ENCODE data around the gene UBE4B.

Gene UBE4B

DNA sequence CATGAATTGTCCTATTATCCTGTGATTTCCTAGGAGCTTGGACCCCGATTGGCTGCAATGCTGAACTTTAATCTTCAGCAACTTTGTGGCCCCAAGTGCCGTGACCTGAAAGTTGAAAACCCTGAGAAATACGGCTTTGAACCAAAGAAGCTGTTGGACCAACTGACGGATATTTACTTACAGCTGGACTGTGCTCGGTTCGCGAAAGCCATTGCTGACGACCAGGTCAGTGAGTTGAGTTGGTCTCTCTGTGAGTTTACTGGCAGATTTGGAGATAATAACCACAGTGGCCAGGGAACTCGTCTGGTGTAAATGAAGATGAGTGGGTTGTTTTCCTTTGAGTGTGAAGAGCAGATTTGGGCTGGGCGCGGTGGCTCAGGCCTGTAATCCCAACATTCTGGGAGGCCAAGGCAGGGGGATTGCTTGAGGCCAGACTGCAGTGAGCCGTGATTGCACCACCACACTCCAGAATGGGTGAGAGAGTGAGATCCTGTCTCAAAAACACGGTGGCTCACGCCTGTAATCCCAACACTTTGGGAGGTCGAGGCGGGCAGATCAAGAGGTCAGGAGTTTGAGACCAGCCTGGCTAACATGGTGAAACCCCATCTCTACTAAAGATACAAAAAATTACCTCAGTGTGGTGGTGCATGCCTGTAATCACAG, 138.5 kb downstream of the UBE4B start:
- peaks cover 33% of the 10 kb centered on the region for H3K4me1 ChIP-seq (ENCODE audit: low read length)
- DNase-seq: no peak
- H3K27me3 ChIP-seq (replicated peaks; ENCODE audit: insufficient read depth, low read length): no peaks in the 10 kb centered on the region
- H3K9me3 ChIP-seq (replicated peaks; ENCODE audit: insufficient read depth, low read length): no peaks in the 10 kb centered on the region
- 0 out of 2 replicates have a peak, but pooled peaks cover 13% of the 10 kb centered on the region for H3K36me3 ChIP-seq (replicated peaks; ENCODE audit: insufficient read depth, low read length)
- H4K20me1 ChIP-seq (ENCODE audit: insufficient read depth, low read length): no peaks in the 10 kb centered on the region
- no peak for TF ChIP-seq EZH2 (optimal IDR thresholded peaks at IDR 0.05; ENCODE audit: low read depth, low read length)
- TF ChIP-seq EZH2phosphoT487 (IDR thresholded peaks at IDR 0.05; ENCODE audit: low read length): no peak
- TF ChIP-seq, protein P1, sequence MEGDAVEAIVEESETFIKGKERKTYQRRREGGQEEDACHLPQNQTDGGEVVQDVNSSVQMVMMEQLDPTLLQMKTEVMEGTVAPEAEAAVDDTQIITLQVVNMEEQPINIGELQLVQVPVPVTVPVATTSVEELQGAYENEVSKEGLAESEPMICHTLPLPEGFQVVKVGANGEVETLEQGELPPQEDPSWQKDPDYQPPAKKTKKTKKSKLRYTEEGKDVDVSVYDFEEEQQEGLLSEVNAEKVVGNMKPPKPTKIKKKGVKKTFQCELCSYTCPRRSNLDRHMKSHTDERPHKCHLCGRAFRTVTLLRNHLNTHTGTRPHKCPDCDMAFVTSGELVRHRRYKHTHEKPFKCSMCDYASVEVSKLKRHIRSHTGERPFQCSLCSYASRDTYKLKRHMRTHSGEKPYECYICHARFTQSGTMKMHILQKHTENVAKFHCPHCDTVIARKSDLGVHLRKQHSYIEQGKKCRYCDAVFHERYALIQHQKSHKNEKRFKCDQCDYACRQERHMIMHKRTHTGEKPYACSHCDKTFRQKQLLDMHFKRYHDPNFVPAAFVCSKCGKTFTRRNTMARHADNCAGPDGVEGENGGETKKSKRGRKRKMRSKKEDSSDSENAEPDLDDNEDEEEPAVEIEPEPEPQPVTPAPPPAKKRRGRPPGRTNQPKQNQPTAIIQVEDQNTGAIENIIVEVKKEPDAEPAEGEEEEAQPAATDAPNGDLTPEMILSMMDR (IDR thresholded peaks at IDR 0.05; ENCODE audit: low read length): no peak
- H3K4me2 ChIP-seq (ENCODE audit: low read depth, low read length): peak overlapping the region; percentile 57; the same call in 1 of the 2 replicates
- H3K27ac ChIP-seq (ENCODE audit: low read length): peak overlapping the region; percentile 87; the same call in 1 of the 2 replicates
- H3K9ac ChIP-seq (ENCODE audit: low read length): no peak overlapping the region
- H3K9me2 ChIP-seq (replicated peaks; ENCODE audit: insufficient read depth, low read length): no peaks in the 10 kb centered on the region
- H2AFZ ChIP-seq (ENCODE audit: low read length): no peak overlapping the region
- no peak overlapping the region for H3K4me3 ChIP-seq (ENCODE audit: low read length)
- H3K79me2 ChIP-seq (ENCODE audit: low read length): peaks cover 6% of the 10 kb centered on the region
- peaks cover 25% of the 10 kb centered on the region for H3F3A ChIP-seq (ENCODE audit: insufficient read depth, low read length)

DNA sequence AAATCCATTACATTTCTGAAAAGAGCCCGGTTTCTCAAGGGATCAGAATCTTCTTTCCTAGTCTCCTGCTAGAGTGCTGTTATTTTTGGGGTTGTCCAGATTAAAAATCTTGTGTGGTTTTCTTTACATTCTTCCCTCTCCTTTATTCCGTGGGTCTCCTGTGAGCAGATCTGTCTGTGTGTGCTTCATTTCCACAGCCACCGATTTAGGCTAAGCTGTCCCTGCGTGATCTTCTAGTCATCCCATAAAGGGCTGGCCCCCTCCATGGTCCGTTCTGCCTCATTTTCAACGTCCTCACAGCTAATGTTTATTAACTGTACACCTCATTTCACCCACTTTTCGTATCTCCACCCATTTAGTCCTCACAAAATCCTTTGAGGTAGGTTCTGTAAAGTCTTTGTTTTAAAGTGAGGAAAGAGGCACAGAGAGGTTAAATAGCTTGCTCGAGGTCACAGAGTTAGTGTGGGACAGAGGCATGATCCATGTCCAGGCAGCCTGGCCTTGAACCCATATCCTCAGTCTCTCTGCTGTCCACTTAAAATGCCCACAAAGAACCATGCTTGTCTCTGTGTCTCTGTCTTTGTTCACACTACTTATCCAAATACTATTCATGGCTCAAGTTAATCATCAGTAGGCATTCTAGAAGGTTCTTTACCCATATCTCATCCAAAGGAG, 139.4 kb downstream of the UBE4B start:
- TF ChIP-seq, protein P1 (IDR thresholded peaks at IDR 0.05; ENCODE audit: low read length): no peak
- TF ChIP-seq EZH2phosphoT487 (IDR thresholded peaks at IDR 0.05; ENCODE audit: low read length) (no peak), EZH2 (optimal IDR thresholded peaks at IDR 0.05; ENCODE audit: low read depth, low read length) (no peak)
- Histone ChIP-seq H4K20me1 (ENCODE audit: insufficient read depth, low read length) (no peaks in the 10 kb centered on the region), H3K4me1 (ENCODE audit: low read length) (peaks cover 33% of the 10 kb centered on the region)

DNA sequence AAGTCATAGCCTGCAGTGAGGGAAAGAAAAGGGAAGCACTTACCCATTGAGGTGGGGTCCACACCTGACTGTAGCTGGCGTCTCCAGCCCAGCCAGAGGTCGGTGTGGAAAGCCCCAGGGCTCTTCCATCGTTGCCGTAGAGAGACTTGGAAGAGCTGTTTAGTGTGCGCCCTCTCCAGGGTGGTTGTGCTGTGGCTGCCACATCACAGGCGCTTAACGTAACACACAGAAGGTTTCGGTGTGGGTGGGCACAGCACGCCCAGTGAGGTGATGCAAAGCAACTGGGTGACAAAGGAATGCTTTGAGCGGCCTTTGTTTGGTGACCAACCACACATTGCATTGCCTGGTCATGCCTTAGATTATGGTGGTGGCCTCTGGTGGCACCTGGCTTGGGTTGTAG, 140.8 kb downstream of the UBE4B start:
- Histone ChIP-seq H3K4me1 (ENCODE audit: low read length) (peaks cover 25% of the 10 kb centered on the region), H2AFZ (ENCODE audit: low read length) (no peak overlapping the region), H3K9me2 (replicated peaks; ENCODE audit: insufficient read depth, low read length) (no peaks in the 10 kb centered on the region)

More for the DNA sequence above, 139.4 kb downstream of the UBE4B start:
- DNase-seq: no peak
- Histone ChIP-seq H2AFZ (ENCODE audit: low read length) (no peak overlapping the region), H3K36me3 (replicated peaks; ENCODE audit: insufficient read depth, low read length) (0 out of 2 replicates have a peak, but pooled peaks cover 13% of the 10 kb centered on the region), H3K9me3 (replicated peaks; ENCODE audit: insufficient read depth, low read length) (no peaks in the 10 kb centered on the region), H3F3A (ENCODE audit: insufficient read depth, low read length) (peaks cover 25% of the 10 kb centered on the region), H3K9ac (ENCODE audit: low read length) (no peak overlapping the region), H3K9me2 (replicated peaks; ENCODE audit: insufficient read depth, low read length) (no peaks in the 10 kb centered on the region), H3K4me2 (ENCODE audit: low read depth, low read length) (no peak overlapping the region), H3K4me3 (ENCODE audit: low read length) (no peak overlapping the region), H3K27ac (ENCODE audit: low read length) (no peak overlapping the region), H3K27me3 (replicated peaks; ENCODE audit: insufficient read depth, low read length) (no peaks in the 10 kb centered on the region), H3K79me2 (ENCODE audit: low read length) (peaks cover 6% of the 10 kb centered on the region)

More for the DNA sequence above, 140.8 kb downstream of the UBE4B start:
- Histone ChIP-seq H4K20me1 (ENCODE audit: insufficient read depth, low read length) (no peaks in the 10 kb centered on the region), H3K36me3 (replicated peaks; ENCODE audit: insufficient read depth, low read length) (peaks cover 5% of the 10 kb centered on the region; the same call in 1 of the 2 replicates), H3K4me3 (ENCODE audit: low read length) (no peak overlapping the region), H3F3A (ENCODE audit: insufficient read depth, low read length) (peaks cover 20% of the 10 kb centered on the region), H3K4me2 (ENCODE audit: low read depth, low read length) (no peak overlapping the region), H3K79me2 (ENCODE audit: low read length) (peaks cover 6% of the 10 kb centered on the region), H3K27me3 (replicated peaks; ENCODE audit: insufficient read depth, low read length) (no peaks in the 10 kb centered on the region), H3K9me3 (replicated peaks; ENCODE audit: insufficient read depth, low read length) (no peaks in the 10 kb centered on the region), H3K9ac (ENCODE audit: low read length) (no peak overlapping the region), H3K27ac (ENCODE audit: low read length) (no peak overlapping the region)
- TF ChIP-seq, protein P1 (IDR thresholded peaks at IDR 0.05; ENCODE audit: low read length): no peak
- TF ChIP-seq EZH2 (optimal IDR thresholded peaks at IDR 0.05; ENCODE audit: low read depth, low read length): no peak
- no peak for TF ChIP-seq EZH2phosphoT487 (IDR thresholded peaks at IDR 0.05; ENCODE audit: low read length)
- DNase-seq: no peak

Measured in MM.1S (cell line).